Renal cortex interstitium (tissue), 11 donors: Measurements from ENCODE around the gene POLA1. TPM values are rescaled to one million over a fixed set of nuclear protein-coding genes. Genes with fewer than 3 reads are reported as not detected.
A peak's percentile ranks its signal among the peaks of the same experiment; 100 is the strongest.

Experiments used
- DNase-seq, 11 donors: peaks; one replicate each; pipeline ENCODE4 v3.0.0-alpha.2; 2013; ENCODE audit warnings: low read depth in 9 of 11, low spot score in 4 of 11; ENCODE audit errors: extremely low read depth in 1 of 11
- polyA plus RNA-seq, 3 donors: library from polyadenylated mRNA; unstranded; fragments of 120-200 nt; gene quantifications; one replicate each; pipeline ENCODE4 v1.2.1, GENCODE V29; 2013; ENCODE audit not compliant: insufficient read length in 3 of 3

Gene POLA1
- polyA plus RNA-seq, 3 donors, result 15.5 to 19.6 (median 18.9) TPM

GRCh38 chrX:25012793-25013631 lies 319.3 kb downstream of the POLA1 start:
- no peak for DNase-seq

GRCh38 chrX:25013632-25014365 lies 320.1 kb downstream of the POLA1 start:
- DNase-seq, result no peak

GRCh38 chrX:25014366-25014838 lies 320.7 kb downstream of the POLA1 start:
- no peak for DNase-seq

- DNase-seq, result peak in 7 of 11 donors; percentile 24 to 59 (median 50)
These were observed 322.0 kb downstream of the POLA1 start, which contains the start of gene ARX for GRCh38 chrX:25015486-25016360. TSS of gene ARX (minus strand) at chrX:25015965. CDS start at chrX:25015737, 228 bp downstream.

- DNase-seq, result no peak
These were observed 322.6 kb downstream of the POLA1 start for GRCh38 chrX:25016361-25016671.

- no peak for DNase-seq
These were observed 323.4 kb downstream of the POLA1 start for GRCh38 chrX:25016938-25017598.

- no peak for DNase-seq
These were observed 324.0 kb downstream of the POLA1 start for GRCh38 chrX:25017667-25018247.

GRCh38 chrX:25018682-25019081 lies 325.0 kb downstream of the POLA1 start:
- no peak for DNase-seq

- no peak for DNase-seq
These were observed 326.1 kb downstream of the POLA1 start for GRCh38 chrX:25019707-25020390.

- no peak for DNase-seq
These were observed 326.7 kb downstream of the POLA1 start for GRCh38 chrX:25020391-25020904.

- no peak for DNase-seq
These were observed 327.3 kb downstream of the POLA1 start for GRCh38 chrX:25020905-25021449.

- DNase-seq, result no peak
These were observed 329.0 kb downstream of the POLA1 start for GRCh38 chrX:25022499-25023325.

GRCh38 chrX:25023908-25024307 lies 330.2 kb downstream of the POLA1 start:
- DNase-seq, result no peak

- no peak for DNase-seq
These were observed 331.9 kb downstream of the POLA1 start for GRCh38 chrX:25025615-25026014.

- DNase-seq, result no peak
These were observed 332.9 kb downstream of the POLA1 start for GRCh38 chrX:25026576-25026975.

GRCh38 chrX:25028726-25029125 lies 335.0 kb downstream of the POLA1 start:
- no peak for DNase-seq
